ENCODE measurements around the gene ADAT1.
A peak's percentile ranks its signal among the peaks of the same experiment; 100 is the strongest.

Gene ADAT1

GRCh38 chr16:75575958-75576357, 47.1 kb downstream of the ADAT1 start:
- DNase-seq = no peak

GRCh38 chr16:75573955-75574354, 49.1 kb downstream of the ADAT1 start:
- no peak for DNase-seq

GRCh38 chr16:75572864-75573542, 50.1 kb downstream of the ADAT1 start:
- DNase-seq = no peak

- DNase-seq = no peak
Measured at GRCh38 chr16:75570396-75571065, 52.5 kb downstream of the ADAT1 start.

GRCh38 chr16:75567911-75568310, 55.2 kb downstream of the ADAT1 start:
- no peak for DNase-seq

- DNase-seq = no peak
Measured at GRCh38 chr16:75566758-75567255, 56.3 kb downstream of the ADAT1 start.

- DNase-seq = peak; percentile 14
Measured at GRCh38 chr16:75566040-75566757, 56.9 kb downstream of the ADAT1 start, which contains the start of gene GABARAPL2. Gene GABARAPL2 (plus strand): TSS chr16:75566379. CDS start chr16:75566487, 108 bp downstream.

- DNase-seq = no peak
Measured at GRCh38 chr16:75565640-75566039, 57.4 kb downstream of the ADAT1 start.

GRCh38 chr16:75559564-75560372, 63.3 kb downstream of the ADAT1 start:
- no peak for DNase-seq

- DNase-seq = no peak
Measured at GRCh38 chr16:75558846-75559401, 64.2 kb downstream of the ADAT1 start.

GRCh38 chr16:75556431-75556950, 66.6 kb downstream of the ADAT1 start:
- DNase-seq = no peak

GRCh38 chr16:75555707-75556430, 67.2 kb downstream of the ADAT1 start, which contains the start of gene TMEM231:
Gene TMEM231 (minus strand): TSS chr16:75556252. CDS start chr16:75556209, 43 bp downstream.
- peak; percentile 60 for DNase-seq

- DNase-seq = peak; percentile 11
Measured at GRCh38 chr16:75555213-75555706, 67.8 kb downstream of the ADAT1 start.

GRCh38 chr16:75552951-75553350, 70.1 kb downstream of the ADAT1 start:
- DNase-seq = no peak

- DNase-seq = no peak
Measured at GRCh38 chr16:75550211-75550662, 72.8 kb downstream of the ADAT1 start.
